HepG2 (cell line): ENCODE measurements around the gene NUBP2. TPM values are rescaled to one million over a fixed set of nuclear protein-coding genes. Genes with fewer than 3 reads are reported as not detected.
A peak's percentile ranks its signal among the peaks of the same experiment; 100 is the strongest.

Experiments used
- CBX5 ChIP-seq: sonication (generic); formaldehyde crosslinking; IDR thresholded peaks from 2 replicates; pipeline ENCODE4 v1.4.0; 2020; ENCODE audit warnings: missing genetic modification reagents, borderline replicate concordance
- CHD2 ChIP-seq: IDR thresholded peaks from 2 replicates; pipeline ENCODE4 v1.6.1; 2011; ENCODE audit warnings: low read depth, low read length, improper control_type of control experiment
- KAT8 ChIP-seq: IDR thresholded peaks from 2 replicates; pipeline ENCODE4 v1.6.1; 2016; ENCODE audit warnings: missing genetic modification reagents, missing compliant biosample characterization
- KDM5B ChIP-seq: sonication (generic); formaldehyde crosslinking; IDR thresholded peaks from 2 replicates; pipeline ENCODE4 v1.4.0; 2020; ENCODE audit warnings: missing genetic modification reagents, mild to moderate bottlenecking, borderline replicate concordance
- MATR3 ChIP-seq: sonication (generic); formaldehyde crosslinking; IDR thresholded peaks from 2 replicates; pipeline ENCODE4 v1.4.0; 2020; ENCODE audit warnings: missing genetic modification reagents
- NFYC ChIP-seq: IDR thresholded peaks from 2 replicates; pipeline ENCODE4 v1.6.1; 2016; ENCODE audit warnings: missing genetic modification reagents, missing compliant biosample characterization
- ZFP62 ChIP-seq: sonication (generic); formaldehyde crosslinking; IDR thresholded peaks from 2 replicates; pipeline ENCODE4 v1.4.0; 2020; ENCODE audit warnings: missing genetic modification reagents
- ZNF124 ChIP-seq: sonication (generic); formaldehyde crosslinking; IDR thresholded peaks from 2 replicates; pipeline ENCODE4 v1.4.0; 2020; ENCODE audit warnings: missing genetic modification reagents
- ZNF225 ChIP-seq: sonication (generic); formaldehyde crosslinking; IDR thresholded peaks from 2 replicates; pipeline ENCODE4 v1.4.0; 2020; ENCODE audit warnings: mild to moderate bottlenecking, missing genetic modification reagents
- ZNF232 ChIP-seq: sonication (generic); formaldehyde crosslinking; IDR thresholded peaks from 2 replicates; pipeline ENCODE4 v1.4.0; 2020; ENCODE audit warnings: missing genetic modification reagents, borderline replicate concordance
- ZNF557 ChIP-seq: sonication (generic); formaldehyde crosslinking; IDR thresholded peaks from 2 replicates; pipeline ENCODE4 v1.4.0; 2020; ENCODE audit warnings: missing genetic modification reagents
- ZNF780A ChIP-seq: sonication (generic); formaldehyde crosslinking; IDR thresholded peaks from 2 replicates; pipeline ENCODE4 v1.8.0; 2022; ENCODE audit warnings: mild to moderate bottlenecking, missing genetic modification reagents, moderate library complexity
- ZSCAN30 ChIP-seq: sonication (generic); formaldehyde crosslinking; IDR thresholded peaks from 2 replicates; pipeline ENCODE4 v1.5.0; 2020; ENCODE audit warnings: mild to moderate bottlenecking, missing genetic modification reagents
- polyA plus RNA-seq, 8 experiments: library from polyadenylated mRNA; depleted of rRNA in 3 of 8; stranded (reverse) in 7 of 8; unstranded in 1 of 8; fragments of >200 nt; fragmentation: Illumina TruSeq in 4 of 8; extraction: Trizol in 4 of 8; gene quantifications; 2 replicates each; pipeline versions ENCODE4 v1.2.1 to v1.2.3, GENCODE V29; 2011 to 2016; ENCODE audit warnings: low read depth in 4 of 8, missing spikeins in 1 of 8, mixed read lengths in 1 of 8; ENCODE audit not compliant: insufficient read depth in 1 of 8
- total RNA-seq, 5 experiments: library from RNA; depleted of rRNA; stranded (reverse); fragments of >200 nt; fragmentation: Illumina TruSeq; extraction: Trizol; gene quantifications; 2 replicates each; pipeline ENCODE4 v1.2.3, GENCODE V29; 2016; ENCODE audit warnings: low read depth in 1 of 5
- TF ChIP-seq, protein P1 (sequence below): sonication (generic); formaldehyde crosslinking; IDR thresholded peaks from 2 replicates; pipeline ENCODE4 v1.4.0; 2020; ENCODE audit warnings: missing genetic modification reagents
- TF ChIP-seq, protein P2 (sequence below): IDR thresholded peaks from 2 replicates; pipeline ENCODE4 v1.6.1; 2016; ENCODE audit warnings: mild to moderate bottlenecking, missing biosample characterization, missing genetic modification reagents
- TF ChIP-seq, protein P3 (sequence below): sonication (generic); formaldehyde crosslinking; IDR thresholded peaks from 2 replicates; pipeline ENCODE4 v1.4.0; 2020; ENCODE audit warnings: mild to moderate bottlenecking, missing genetic modification reagents
- TF ChIP-seq, protein P4 (sequence below): sonication (generic); formaldehyde crosslinking; IDR thresholded peaks from 2 replicates; pipeline ENCODE4 v1.8.0; 2022; ENCODE audit warnings: missing genetic modification reagents, low read depth, mild to moderate bottlenecking, borderline replicate concordance
- TF ChIP-seq, protein P5 (sequence below): sonication (generic); formaldehyde crosslinking; IDR thresholded peaks from 2 replicates; pipeline ENCODE4 v1.8.0; 2023; ENCODE audit warnings: mild to moderate bottlenecking, missing genetic modification reagents
- TF ChIP-seq, protein P6 (sequence below), 2 experiments: sonication (generic) in 1 of 2; formaldehyde crosslinking in 1 of 2; IDR thresholded peaks; 2 replicates each; pipeline versions ENCODE4 v1.6.1 to v1.9.0; 2014 to 2022; ENCODE audit warnings: antibody characterized with exemption in 1 of 2, borderline replicate concordance in 1 of 2, inconsistent platforms in 1 of 2, low read depth in 1 of 2, missing genetic modification reagents in 1 of 2
- TF ChIP-seq, protein P7 (sequence below): sonication (generic); formaldehyde crosslinking; IDR thresholded peaks from 2 replicates; pipeline ENCODE4 v1.4.0; 2020; ENCODE audit warnings: mild to moderate bottlenecking, low read depth, missing genetic modification reagents

NUBP2 gene
- total and polyA plus RNA-seq, 2 of the 13 experiments (the other 11 are each of a cell fraction or from before 2014, with no cell fraction given): 25.7 to 61.5 TPM

DNA sequence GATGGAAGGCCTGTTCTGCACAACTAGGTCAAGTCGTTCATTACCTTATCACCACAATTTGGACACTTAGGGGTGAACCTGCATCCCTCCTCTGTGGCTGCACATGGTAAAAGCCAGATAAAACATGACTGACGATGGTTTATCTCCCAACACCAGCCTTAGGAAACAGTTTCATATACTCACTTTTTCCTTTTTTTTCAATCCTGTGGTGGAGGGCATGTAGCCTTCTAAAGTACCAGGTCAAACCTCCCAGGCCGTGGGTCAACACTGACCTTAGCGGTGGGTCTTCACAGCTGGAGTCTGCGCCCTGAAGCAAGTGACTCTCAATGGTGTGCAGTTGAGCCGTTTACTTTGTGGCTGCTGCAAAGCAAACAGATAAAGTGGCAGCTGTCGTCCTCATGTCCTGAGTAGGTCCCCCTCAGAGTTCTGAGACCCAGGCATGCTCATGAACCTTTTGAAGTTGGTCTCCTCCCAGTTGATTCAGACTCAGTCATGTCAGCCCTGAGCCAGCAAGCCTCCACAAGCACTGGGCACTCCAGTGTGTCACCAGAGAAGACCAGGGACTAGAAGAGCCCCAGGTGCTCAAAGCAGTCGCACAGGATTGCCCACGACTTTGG, 50.2 kb downstream of the NUBP2 start (continued):
- TF ChIP-seq, protein P1, sequence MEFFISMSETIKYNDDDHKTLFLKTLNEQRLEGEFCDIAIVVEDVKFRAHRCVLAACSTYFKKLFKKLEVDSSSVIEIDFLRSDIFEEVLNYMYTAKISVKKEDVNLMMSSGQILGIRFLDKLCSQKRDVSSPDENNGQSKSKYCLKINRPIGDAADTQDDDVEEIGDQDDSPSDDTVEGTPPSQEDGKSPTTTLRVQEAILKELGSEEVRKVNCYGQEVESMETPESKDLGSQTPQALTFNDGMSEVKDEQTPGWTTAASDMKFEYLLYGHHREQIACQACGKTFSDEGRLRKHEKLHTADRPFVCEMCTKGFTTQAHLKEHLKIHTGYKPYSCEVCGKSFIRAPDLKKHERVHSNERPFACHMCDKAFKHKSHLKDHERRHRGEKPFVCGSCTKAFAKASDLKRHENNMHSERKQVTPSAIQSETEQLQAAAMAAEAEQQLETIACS (CRISPR knock-in tag): no peak
- TF ChIP-seq, protein P2, sequence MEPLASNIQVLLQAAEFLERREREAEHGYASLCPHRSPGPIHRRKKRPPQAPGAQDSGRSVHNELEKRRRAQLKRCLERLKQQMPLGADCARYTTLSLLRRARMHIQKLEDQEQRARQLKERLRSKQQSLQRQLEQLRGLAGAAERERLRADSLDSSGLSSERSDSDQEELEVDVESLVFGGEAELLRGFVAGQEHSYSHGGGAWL (CRISPR knock-in tag): no peak
- 0 out of 2 replicates have a peak, but pooled peaks have one; percentile 70 for TF ChIP-seq CBX5 (CRISPR knock-in tag)
- no peak for TF ChIP-seq ZNF232
- 0 out of 2 replicates have a peak, but pooled peaks have one; percentile 36 for TF ChIP-seq KAT8
- no peak for TF ChIP-seq NFYC (CRISPR knock-in tag)
- TF ChIP-seq MATR3: no peak
- TF ChIP-seq, protein P3, sequence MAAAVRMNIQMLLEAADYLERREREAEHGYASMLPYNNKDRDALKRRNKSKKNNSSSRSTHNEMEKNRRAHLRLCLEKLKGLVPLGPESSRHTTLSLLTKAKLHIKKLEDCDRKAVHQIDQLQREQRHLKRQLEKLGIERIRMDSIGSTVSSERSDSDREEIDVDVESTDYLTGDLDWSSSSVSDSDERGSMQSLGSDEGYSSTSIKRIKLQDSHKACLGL (CRISPR knock-in tag): no peak
- TF ChIP-seq KDM5B (CRISPR knock-in tag): no peak
- TF ChIP-seq, protein P4, sequence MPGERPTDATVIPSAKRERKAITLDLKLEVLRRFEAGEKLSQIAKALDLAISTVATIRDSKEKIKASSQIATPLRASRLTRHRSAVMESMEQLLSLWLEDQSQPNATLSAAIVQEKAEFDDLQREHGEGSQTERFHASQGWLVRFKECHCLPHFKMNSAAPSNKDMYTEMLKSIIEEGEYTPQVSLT (CRISPR knock-in tag): no peak
- TF ChIP-seq ZNF557 (CRISPR knock-in tag): no peak; the same call in 1 of the 2 replicates
- no peak for TF ChIP-seq ZNF225 (CRISPR knock-in tag)
- TF ChIP-seq ZNF780A (CRISPR knock-in tag): no peak
- no peak for TF ChIP-seq ZFP62 (CRISPR knock-in tag)
- TF ChIP-seq ZNF124 (CRISPR knock-in tag): no peak; the same call in 1 of the 2 replicates
- TF ChIP-seq, protein P5, sequence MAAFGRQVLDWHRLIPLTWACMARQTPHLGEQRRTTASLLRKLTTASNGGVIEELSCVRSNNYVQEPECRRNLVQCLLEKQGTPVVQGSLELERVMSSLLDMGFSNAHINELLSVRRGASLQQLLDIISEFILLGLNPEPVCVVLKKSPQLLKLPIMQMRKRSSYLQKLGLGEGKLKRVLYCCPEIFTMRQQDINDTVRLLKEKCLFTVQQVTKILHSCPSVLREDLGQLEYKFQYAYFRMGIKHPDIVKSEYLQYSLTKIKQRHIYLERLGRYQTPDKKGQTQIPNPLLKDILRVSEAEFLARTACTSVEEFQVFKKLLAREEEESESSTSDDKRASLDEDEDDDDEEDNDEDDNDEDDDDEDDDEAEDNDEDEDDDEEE (CRISPR knock-in tag): no peak
- TF ChIP-seq CHD2: no peak
- TF ChIP-seq, protein P6, sequence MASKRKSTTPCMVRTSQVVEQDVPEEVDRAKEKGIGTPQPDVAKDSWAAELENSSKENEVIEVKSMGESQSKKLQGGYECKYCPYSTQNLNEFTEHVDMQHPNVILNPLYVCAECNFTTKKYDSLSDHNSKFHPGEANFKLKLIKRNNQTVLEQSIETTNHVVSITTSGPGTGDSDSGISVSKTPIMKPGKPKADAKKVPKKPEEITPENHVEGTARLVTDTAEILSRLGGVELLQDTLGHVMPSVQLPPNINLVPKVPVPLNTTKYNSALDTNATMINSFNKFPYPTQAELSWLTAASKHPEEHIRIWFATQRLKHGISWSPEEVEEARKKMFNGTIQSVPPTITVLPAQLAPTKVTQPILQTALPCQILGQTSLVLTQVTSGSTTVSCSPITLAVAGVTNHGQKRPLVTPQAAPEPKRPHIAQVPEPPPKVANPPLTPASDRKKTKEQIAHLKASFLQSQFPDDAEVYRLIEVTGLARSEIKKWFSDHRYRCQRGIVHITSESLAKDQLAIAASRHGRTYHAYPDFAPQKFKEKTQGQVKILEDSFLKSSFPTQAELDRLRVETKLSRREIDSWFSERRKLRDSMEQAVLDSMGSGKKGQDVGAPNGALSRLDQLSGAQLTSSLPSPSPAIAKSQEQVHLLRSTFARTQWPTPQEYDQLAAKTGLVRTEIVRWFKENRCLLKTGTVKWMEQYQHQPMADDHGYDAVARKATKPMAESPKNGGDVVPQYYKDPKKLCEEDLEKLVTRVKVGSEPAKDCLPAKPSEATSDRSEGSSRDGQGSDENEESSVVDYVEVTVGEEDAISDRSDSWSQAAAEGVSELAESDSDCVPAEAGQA (IDR thresholded peaks at IDR 0.05; ENCODE audit: low read depth): no peak
- TF ChIP-seq, protein P6 (CRISPR knock-in tag; IDR thresholded peaks at IDR 0.05; ENCODE audit: borderline replicate concordance): no peak
- no peak for TF ChIP-seq ZSCAN30
- TF ChIP-seq, protein P7, sequence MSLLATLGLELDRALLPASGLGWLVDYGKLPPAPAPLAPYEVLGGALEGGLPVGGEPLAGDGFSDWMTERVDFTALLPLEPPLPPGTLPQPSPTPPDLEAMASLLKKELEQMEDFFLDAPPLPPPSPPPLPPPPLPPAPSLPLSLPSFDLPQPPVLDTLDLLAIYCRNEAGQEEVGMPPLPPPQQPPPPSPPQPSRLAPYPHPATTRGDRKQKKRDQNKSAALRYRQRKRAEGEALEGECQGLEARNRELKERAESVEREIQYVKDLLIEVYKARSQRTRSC (CRISPR knock-in tag): no peak
